A549 (cell line): ENCODE data around the gene ARIH2. TPM values are rescaled to one million over a fixed set of nuclear protein-coding genes. Genes with fewer than 3 reads are reported as not detected.

Experiments used
- ATAC-seq, 2 experiments: fragments of 200-7000 bp in 1 of 2; fragments of >200 bp in 1 of 2; cut with Nextera tagmentation in 1 of 2; cut with Tn5 transposase in 1 of 2; 3 replicates each; pipeline versions ENCODE4 v1.8.0 to v1.9.1; 2018 to 2020; ENCODE audit warnings: mild to moderate bottlenecking in 1 of 2, moderate library complexity in 1 of 2
- CTCF ChIA-PET: fragments of 300-600 bp; sonication (Branson Sonifier 250); formaldehyde crosslinking; extraction: SDS; loops from one replicate; lab custom pipeline; 2021; ENCODE audit warnings: antibody characterized with exemption, inconsistent platforms; lab: Yijun Ruan, JAX
- POLR2A ChIA-PET: fragments of 350-600 bp; formaldehyde crosslinking; extraction: SDS; loops from one replicate; lab custom pipeline; 2021; ENCODE audit warnings: antibody characterized with exemption, inconsistent platforms; lab: Yijun Ruan, JAX
- DNase-seq, 2 experiments: peaks; one replicate each; pipeline versions ENCODE4 v3.0.0 to v3.0.0-alpha.2; 2011 to 2016; ENCODE audit warnings: low read depth in 1 of 2, low spot score in 1 of 2
- FAIRE-seq: peaks from 2 replicates; lab custom pipeline; 2011; peaks lifted over from hg19 to GRCh38; lab: Jason Lieb, UNC
- H3K27ac ChIP-seq, 2 experiments: fragments of >200 bp; sonication (Bioruptor Twin); formaldehyde crosslinking; 3 replicates each; pipeline ENCODE4 v1.5.1; 2016 to 2017
- H3K4me1 ChIP-seq: fragments of >200 bp; sonication (Bioruptor Twin); formaldehyde crosslinking; 3 replicates; pipeline ENCODE4 v1.6.1; 2016
- H3K4me2 ChIP-seq: fragments of >200 bp; sonication (Bioruptor Twin); formaldehyde crosslinking; 3 replicates; pipeline ENCODE4 v1.6.1; 2016
- H3K4me3 ChIP-seq: fragments of >200 bp; sonication (Bioruptor Twin); formaldehyde crosslinking; 3 replicates; pipeline ENCODE4 v1.5.1; 2016
- H3K9me3 ChIP-seq: fragments of >200 bp; sonication (Bioruptor Twin); formaldehyde crosslinking; 3 replicates; pipeline ENCODE4 v1.6.1; 2016
- BHLHE40 ChIP-seq: IDR thresholded peaks from 2 replicates; pipeline ENCODE4 v1.6.1; 2012; ENCODE audit warnings: low read depth, low read length, inconsistent platforms
- CHD4 ChIP-seq: fragments of 200-600 bp; sonication (generic); IDR thresholded peaks from 2 replicates; pipeline ENCODE4 v1.6.1; 2016; ENCODE audit warnings: antibody characterized with exemption, mild to moderate bottlenecking, borderline replicate concordance
- EHF ChIP-seq: fragments of 250-450 bp; sonication (Bioruptor Pico); IDR thresholded peaks from 2 replicates; pipeline ENCODE4 v1.5.0; 2020; ENCODE audit warnings: mild to moderate bottlenecking
- EHMT2 ChIP-seq: fragments of 200-600 bp; sonication (generic); IDR thresholded peaks from 2 replicates; pipeline ENCODE4 v1.6.1; 2016; ENCODE audit warnings: antibody characterized with exemption, low read depth, mild to moderate bottlenecking, moderate library complexity
- EP300 ChIP-seq, 2 experiments: fragments of >200 bp; sonication (Bioruptor Twin); formaldehyde crosslinking; IDR thresholded peaks; 2 replicates in 1 of 2; 3 replicates in 1 of 2; pipeline ENCODE4 v1.6.1; 2016 to 2017
- ESRRA ChIP-seq: fragments of 150-350 bp; IDR thresholded peaks from 2 replicates; pipeline ENCODE4 v1.6.1; 2014; ENCODE audit warnings: mild to moderate bottlenecking, low read length, borderline replicate concordance
- FOXS1 ChIP-seq: fragments of 250-450 bp; sonication (Bioruptor Pico); IDR thresholded peaks from 2 replicates; pipeline ENCODE4 v1.5.0; 2020; ENCODE audit warnings: mild to moderate bottlenecking, moderate library complexity
- HEYL ChIP-seq: fragments of 250-450 bp; sonication (Bioruptor Pico); IDR thresholded peaks from 2 replicates; pipeline ENCODE4 v1.8.0; 2021; ENCODE audit warnings: mild to moderate bottlenecking, moderate library complexity
- HOXB13 ChIP-seq: fragments of 250-450 bp; sonication (Bioruptor Pico); IDR thresholded peaks from 2 replicates; pipeline ENCODE4 v1.5.0; 2020; ENCODE audit warnings: low read depth, mild to moderate bottlenecking, moderate library complexity
- KDM1A ChIP-seq: fragments of 200-600 bp; sonication (generic); IDR thresholded peaks from 2 replicates; pipeline ENCODE4 v1.6.1; 2016; ENCODE audit warnings: low read depth, mild to moderate bottlenecking
- MAZ ChIP-seq: fragments of 150-350 bp; IDR thresholded peaks from 2 replicates; pipeline ENCODE4 v1.6.1; 2014; ENCODE audit warnings: antibody characterized with exemption, low read depth, low read length, borderline replicate concordance
- NFE2L2 ChIP-seq: fragments of 150-350 bp; conservative IDR thresholded peaks from 2 replicates; pipeline ENCODE4 v1.6.1; 2014; ENCODE audit warnings: low read length
- NPAS2 ChIP-seq: fragments of 250-450 bp; sonication (Bioruptor Pico); IDR thresholded peaks from 2 replicates; pipeline ENCODE4 v1.8.0; 2022; ENCODE audit warnings: mild to moderate bottlenecking, moderate library complexity, borderline replicate concordance
- NR3C1 ChIP-seq: fragments of >200 bp; sonication (Bioruptor Twin); formaldehyde crosslinking; IDR thresholded peaks from 3 replicates; pipeline ENCODE4 v1.6.1; 2017
- POLR2A ChIP-seq: IDR thresholded peaks from 2 replicates; pipeline ENCODE4 v1.6.1; 2012; ENCODE audit warnings: mild to moderate bottlenecking, low read length
- RAD21 ChIP-seq, 2 experiments: fragments of >200 bp in 1 of 2; sonication (Bioruptor Twin) in 1 of 2; formaldehyde crosslinking in 1 of 2; IDR thresholded peaks in 1 of 2; conservative IDR thresholded peaks in 1 of 2; 2 replicates in 1 of 2; 3 replicates in 1 of 2; pipeline ENCODE4 v1.6.1; 2012 to 2018; ENCODE audit warnings: inconsistent platforms in 1 of 2
- RARB ChIP-seq: fragments of 250-450 bp; sonication (Bioruptor Pico); IDR thresholded peaks from 2 replicates; pipeline ENCODE4 v1.8.0; 2021; ENCODE audit warnings: mild to moderate bottlenecking, moderate library complexity
- RCOR1 ChIP-seq: fragments of 150-350 bp; IDR thresholded peaks from 2 replicates; pipeline ENCODE4 v1.6.1; 2014; ENCODE audit warnings: antibody characterized with exemption, low read length, low read depth
- RNF2 ChIP-seq: fragments of 200-600 bp; sonication (generic); IDR thresholded peaks from 2 replicates; pipeline ENCODE4 v1.6.1; 2016; ENCODE audit warnings: low read depth, mild to moderate bottlenecking, antibody characterized with exemption, moderate library complexity, borderline replicate concordance
- SREBF2 ChIP-seq: fragments of 450-650 bp; IDR thresholded peaks from 2 replicates; pipeline ENCODE4 v1.6.1; 2014; ENCODE audit warnings: mild to moderate bottlenecking, moderate library complexity
- ZFP36 ChIP-seq: fragments of 450-650 bp; IDR thresholded peaks from 2 replicates; pipeline ENCODE4 v1.6.1; 2014; ENCODE audit warnings: borderline replicate concordance; ENCODE audit not compliant: partially characterized antibody
- ZSCAN20 ChIP-seq: fragments of 250-450 bp; sonication (Bioruptor Pico); IDR thresholded peaks from 2 replicates; pipeline ENCODE4 v1.8.0; 2022; ENCODE audit warnings: mild to moderate bottlenecking, moderate library complexity
- WGBS: methylation state at CpG from one replicate; pipeline ENCODE4 v1.1.6; 2017; ENCODE audit errors: missing lambda C conversion rate; 5-methylcytosine and 5-hydroxymethylcytosine counted together
- polyA plus RNA-seq, 4 experiments: library from polyadenylated mRNA; depleted of rRNA in 3 of 4; stranded (reverse); fragments of >200 nt; fragmentation: RNase III in 1 of 4; extraction: RNeasy Plus Mini Kit Qiagen cat#74134 plus additional on column Dnase treatment in 1 of 4; gene quantifications; 2 replicates in 3 of 4; 3 replicates in 1 of 4; pipeline ENCODE4 v1.2.3, GENCODE V29; 2011 to 2017
- TF ChIP-seq, protein P1 (sequence below): fragments of 150-350 bp; IDR thresholded peaks from 2 replicates; pipeline ENCODE4 v1.6.1; 2014; ENCODE audit warnings: low read depth, mild to moderate bottlenecking, low read length
- TF ChIP-seq, protein P2 (sequence below): IDR thresholded peaks from 2 replicates; pipeline ENCODE4 v1.6.1; 2012
- TF ChIP-seq, protein P3 (sequence below): fragments of 250-450 bp; sonication (Bioruptor Pico); IDR thresholded peaks from 2 replicates; pipeline ENCODE4 v1.5.0; 2020; ENCODE audit warnings: low read depth, mild to moderate bottlenecking, moderate library complexity
- TF ChIP-seq, protein P4 (sequence below): IDR thresholded peaks from 2 replicates; pipeline ENCODE4 v1.6.1; 2012

ARIH2 gene
- polyA plus RNA-seq, 2 of the 4 experiments (the other 2 are of a cell fraction) = 52.4 to 88.8 TPM

DNA sequence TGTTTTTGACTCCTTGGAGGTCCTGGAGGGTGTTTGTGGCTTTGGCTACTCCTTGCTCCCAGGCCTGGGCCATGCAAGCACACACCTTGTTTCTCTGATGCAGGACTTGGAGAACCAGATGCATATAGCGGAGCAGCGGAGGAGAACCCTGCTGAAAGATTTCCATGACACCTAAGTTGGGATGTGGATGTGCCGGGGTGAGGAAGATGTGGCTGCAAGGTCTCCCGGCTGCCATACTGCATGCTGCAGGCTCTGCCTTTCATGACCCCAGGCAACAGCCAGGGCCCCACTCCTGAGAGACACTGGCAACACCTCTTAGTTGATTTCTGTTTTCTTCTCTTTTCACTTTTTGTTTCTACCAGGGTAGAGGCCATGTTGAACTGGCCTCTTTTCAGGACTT, 64.5 kb downstream of the ARIH2 start:
- no peak for FAIRE-seq
- Histone ChIP-seq H3K27ac (no peak overlapping the region), H3K9me3 (no peaks in the 10 kb centered on the region), H3K4me2 (no peak overlapping the region), H3K4me3 (no peak overlapping the region), H3K4me1 (peaks cover under 1% of the 10 kb centered on the region; the same call in 1 of the 3 replicates)
- WGBS = 92% methylated on average over 4 of the region's 4 CpGs
- TF ChIP-seq, protein P1, sequence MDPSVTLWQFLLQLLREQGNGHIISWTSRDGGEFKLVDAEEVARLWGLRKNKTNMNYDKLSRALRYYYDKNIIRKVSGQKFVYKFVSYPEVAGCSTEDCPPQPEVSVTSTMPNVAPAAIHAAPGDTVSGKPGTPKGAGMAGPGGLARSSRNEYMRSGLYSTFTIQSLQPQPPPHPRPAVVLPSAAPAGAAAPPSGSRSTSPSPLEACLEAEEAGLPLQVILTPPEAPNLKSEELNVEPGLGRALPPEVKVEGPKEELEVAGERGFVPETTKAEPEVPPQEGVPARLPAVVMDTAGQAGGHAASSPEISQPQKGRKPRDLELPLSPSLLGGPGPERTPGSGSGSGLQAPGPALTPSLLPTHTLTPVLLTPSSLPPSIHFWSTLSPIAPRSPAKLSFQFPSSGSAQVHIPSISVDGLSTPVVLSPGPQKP = no peak
- TF ChIP-seq RAD21 (conservative IDR thresholded peaks at IDR 0.05 in 1 of 2, IDR thresholded peaks at IDR 0.05 in 1 of 2) (no peak), ESRRA (no peak), NR3C1 (no peak), RARB (no peak), BHLHE40 (no peak), MAZ (no peak), ZFP36 (no peak), NFE2L2 (no peak), KDM1A (no peak), ZSCAN20 (CRISPR knock-in tag) (no peak), RCOR1 (no peak), HEYL (no peak), EP300 (IDR thresholded peaks at IDR 0.05) (no peak), CHD4 (no peak), POLR2A (no peak)
- TF ChIP-seq, protein P2, sequence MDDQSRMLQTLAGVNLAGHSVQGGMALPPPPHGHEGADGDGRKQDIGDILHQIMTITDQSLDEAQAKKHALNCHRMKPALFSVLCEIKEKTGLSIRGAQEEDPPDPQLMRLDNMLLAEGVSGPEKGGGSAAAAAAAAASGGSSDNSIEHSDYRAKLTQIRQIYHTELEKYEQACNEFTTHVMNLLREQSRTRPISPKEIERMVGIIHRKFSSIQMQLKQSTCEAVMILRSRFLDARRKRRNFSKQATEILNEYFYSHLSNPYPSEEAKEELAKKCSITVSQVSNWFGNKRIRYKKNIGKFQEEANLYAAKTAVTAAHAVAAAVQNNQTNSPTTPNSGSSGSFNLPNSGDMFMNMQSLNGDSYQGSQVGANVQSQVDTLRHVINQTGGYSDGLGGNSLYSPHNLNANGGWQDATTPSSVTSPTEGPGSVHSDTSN = no peak
- TF ChIP-seq, protein P3, sequence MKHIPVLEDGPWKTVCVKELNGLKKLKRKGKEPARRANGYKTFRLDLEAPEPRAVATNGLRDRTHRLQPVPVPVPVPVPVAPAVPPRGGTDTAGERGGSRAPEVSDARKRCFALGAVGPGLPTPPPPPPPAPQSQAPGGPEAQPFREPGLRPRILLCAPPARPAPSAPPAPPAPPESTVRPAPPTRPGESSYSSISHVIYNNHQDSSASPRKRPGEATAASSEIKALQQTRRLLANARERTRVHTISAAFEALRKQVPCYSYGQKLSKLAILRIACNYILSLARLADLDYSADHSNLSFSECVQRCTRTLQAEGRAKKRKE (CRISPR knock-in tag) = no peak
- TF ChIP-seq, protein P4, sequence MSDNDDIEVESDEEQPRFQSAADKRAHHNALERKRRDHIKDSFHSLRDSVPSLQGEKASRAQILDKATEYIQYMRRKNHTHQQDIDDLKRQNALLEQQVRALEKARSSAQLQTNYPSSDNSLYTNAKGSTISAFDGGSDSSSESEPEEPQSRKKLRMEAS = no peak
- DNase-seq = no peak
- ChIA-PET POLR2A (no interaction called here), CTCF (interaction anchor here (16.7 kb wide), 1 partner anchor 29 kb away, joined by 385 read pairs; the partner anchor contains the start of genes DALRD3, NDUFAF3 and WDR6)
- ATAC-seq = no peak

GRCh38 chr3:48984663-48985062, 66.0 kb downstream of the ARIH2 start:
- FAIRE-seq (no peak), DNase-seq (no peak), ATAC-seq (no peak)
- Histone ChIP-seq H3K9me3 (no peaks in the 10 kb centered on the region), H3K27ac (no peak overlapping the region), H3K4me2 (no peak overlapping the region), H3K4me3 (no peak overlapping the region), H3K4me1 (peaks cover 12% of the 10 kb centered on the region)
- ChIA-PET POLR2A (interaction anchor here (1.4 kb wide), 1 partner anchor 37 kb away, joined by 4 read pairs; the partner anchor contains the start of gene NDUFAF3), CTCF (interaction anchor here (0.6 to 16.7 kb wide), 2 partner anchors 28 to 61 kb away, joined by 3 to 385 read pairs; partner anchors contain the start of genes DALRD3, NDUFAF3 and WDR6)
- TF ChIP-seq HOXB13 (CRISPR knock-in tag) = no peak
- TF ChIP-seq EP300 (IDR thresholded peaks at IDR 0.05) = no peak
- TF ChIP-seq RCOR1 = no peak
- no peak for TF ChIP-seq RNF2

DNA sequence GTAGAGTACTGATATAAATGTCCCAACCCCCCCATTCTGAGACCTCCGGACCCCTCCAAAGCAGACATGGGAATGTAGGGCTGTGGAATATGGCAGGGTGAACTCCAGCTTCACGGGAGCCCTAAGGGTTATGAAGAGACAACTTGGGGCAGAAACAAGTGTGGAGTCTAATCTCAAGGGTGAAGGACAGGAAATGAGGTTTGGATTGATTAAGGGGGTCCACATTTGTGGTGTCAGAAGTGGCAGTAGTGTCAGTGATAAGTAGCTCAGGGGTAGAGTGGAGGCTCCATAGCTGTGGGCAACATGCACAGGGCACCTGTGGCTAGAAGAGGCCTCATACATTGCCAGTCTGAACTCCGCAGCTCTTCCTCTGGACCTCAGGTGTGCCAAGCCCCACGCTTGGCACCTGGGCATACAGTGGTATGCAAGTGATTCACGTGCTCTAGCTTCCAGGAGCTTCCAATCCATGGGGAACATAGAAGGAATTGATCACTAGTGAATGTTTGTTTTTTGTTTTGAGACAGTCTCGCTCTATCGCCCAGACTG, 67.3 kb downstream of the ARIH2 start:
- ATAC-seq = no peak
- CTCF ChIA-PET = interaction anchor here (0.9 to 16.7 kb wide), 3 partner anchors 12 to 300 kb away, joined by 3 to 385 read pairs (median 10); partner anchors contain the start of genes DALRD3, NCKIPSD, NDUFAF3 and WDR6
- 95% methylated on average over 7 of the region's 7 CpGs for WGBS
- TF ChIP-seq SREBF2 (no peak), RAD21 (conservative IDR thresholded peaks at IDR 0.05 in 1 of 2, IDR thresholded peaks at IDR 0.05 in 1 of 2) (no peak), EHMT2 (no peak), FOXS1 (CRISPR knock-in tag) (no peak), ZFP36 (no peak), NPAS2 (CRISPR knock-in tag) (no peak), POLR2A (no peak), EHF (CRISPR knock-in tag) (no peak)
- TF ChIP-seq, protein P3 (CRISPR knock-in tag) = no peak
- TF ChIP-seq, all 56 proteins: peak for 0
- DNase-seq = no peak
- no peak for FAIRE-seq
- Histone ChIP-seq H3K4me2 (no peak overlapping the region), H3K4me1 (peaks cover 12% of the 10 kb centered on the region), H3K27ac (no peak overlapping the region), H3K9me3 (no peaks in the 10 kb centered on the region), H3K4me3 (no peak overlapping the region)
- POLR2A ChIA-PET = no interaction called here
